HG03342 (cell line): ENCODE data around the gene ELMOD2.

Experiments
- ATAC-seq: cut with Tn5 transposase; IDR thresholded peaks from one replicate; pipeline ENCODE4 v1.9.1; 2021; ENCODE audit warnings: mild to moderate bottlenecking, moderate library complexity; ENCODE audit not compliant: unreplicated experiment

ELMOD2 gene

DNA sequence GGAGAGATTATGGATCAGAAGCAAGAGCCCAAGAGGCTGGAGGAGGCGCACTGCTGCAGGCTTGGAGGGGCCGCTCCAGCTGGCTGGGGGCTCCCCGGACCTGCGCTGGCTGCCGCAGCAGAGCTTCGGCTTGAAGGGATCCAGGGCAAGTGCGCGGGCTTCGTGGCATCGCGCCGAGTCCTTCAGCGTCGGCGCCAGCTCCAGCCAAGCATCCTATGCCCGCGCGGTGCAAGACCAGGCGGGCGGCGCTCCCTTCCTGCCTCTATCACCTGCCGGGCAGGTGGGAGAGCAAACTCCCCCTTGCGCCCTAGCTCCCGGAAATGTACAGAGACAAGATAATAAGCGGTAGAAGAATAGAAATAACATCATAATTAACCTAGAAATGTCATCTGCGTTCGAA is 55.3 kb downstream of the ELMOD2 start:
- no peak for ATAC-seq

DNA sequence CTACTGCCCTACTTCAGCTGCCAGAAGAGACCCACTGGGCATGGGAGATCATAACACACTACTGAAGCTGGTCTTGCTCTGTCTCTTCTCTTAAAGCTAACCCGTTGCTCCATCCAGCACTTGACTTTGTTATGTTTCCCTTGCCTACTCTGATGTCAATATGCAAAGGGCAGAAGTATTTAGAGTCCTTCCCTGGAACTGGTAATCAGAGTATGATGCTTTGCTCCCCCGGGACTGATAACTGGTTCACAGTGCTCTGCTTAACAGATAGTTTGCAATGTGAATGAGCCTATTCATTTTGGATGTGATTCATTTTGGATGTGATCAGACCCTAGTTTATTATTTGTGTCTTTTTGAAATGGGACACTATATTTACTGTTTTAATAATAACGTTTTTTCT is 57.1 kb downstream of the ELMOD2 start:
- ATAC-seq, result no peak

DNA sequence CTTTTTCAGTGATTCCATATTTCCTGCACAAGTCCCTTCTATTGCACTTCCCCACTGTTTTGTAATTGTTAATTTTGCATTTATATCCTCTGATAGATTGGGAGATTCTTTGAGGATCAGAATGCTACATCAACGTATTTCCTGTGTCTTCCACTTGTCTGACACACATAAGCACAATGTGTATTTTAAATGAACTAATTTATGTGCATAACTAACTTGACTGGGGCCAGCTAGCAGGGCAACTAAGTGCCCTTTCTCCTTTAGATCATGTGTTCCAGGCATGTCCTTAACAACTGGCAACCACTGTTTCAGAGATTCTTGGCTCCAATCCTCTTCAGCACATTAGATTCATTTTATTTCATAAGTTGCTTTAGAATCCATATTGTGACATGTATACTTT is 60.5 kb downstream of the ELMOD2 start:
- no peak for ATAC-seq

DNA sequence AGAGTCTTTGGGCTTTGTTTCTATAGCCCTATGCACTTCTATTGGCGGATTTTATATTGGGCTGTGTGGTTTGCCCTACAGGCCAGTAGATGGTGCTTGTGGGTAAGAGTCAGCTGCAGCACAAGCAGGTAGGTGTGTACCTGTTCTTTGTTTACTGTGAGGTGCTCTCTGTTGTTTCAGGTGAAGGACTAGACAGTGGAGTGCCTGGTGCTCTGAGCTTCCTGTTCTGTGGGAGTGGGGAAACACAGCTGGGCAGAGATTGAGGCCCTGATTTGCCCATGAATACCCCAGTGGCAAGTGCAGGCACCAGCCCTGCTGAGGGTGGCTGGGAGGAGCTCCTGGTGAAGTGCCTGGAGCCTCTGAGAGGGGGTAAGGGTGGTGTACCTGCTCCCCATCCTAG is 71.1 kb downstream of the ELMOD2 start:
- peak; percentile 66 for ATAC-seq

DNA sequence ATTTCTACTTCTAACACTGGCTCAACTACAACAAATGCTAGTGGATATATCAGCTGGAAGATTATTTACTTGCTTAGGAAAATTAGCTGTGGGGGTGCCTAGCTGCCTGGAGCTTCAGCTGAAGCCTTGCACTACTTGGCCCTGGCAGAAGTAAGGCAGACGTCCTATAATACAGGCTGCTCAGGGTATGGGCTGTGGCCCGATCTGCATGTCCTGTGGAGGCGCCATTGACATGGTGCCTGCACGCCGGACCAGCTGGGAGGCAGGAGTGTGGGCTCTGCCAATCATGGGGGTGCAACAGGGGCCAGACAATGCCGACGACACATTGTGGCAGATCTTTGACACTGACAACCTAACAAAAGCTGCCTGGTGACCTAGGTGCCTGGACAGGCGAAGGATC is 76.4 kb downstream of the ELMOD2 start:
- ATAC-seq, result no peak

DNA sequence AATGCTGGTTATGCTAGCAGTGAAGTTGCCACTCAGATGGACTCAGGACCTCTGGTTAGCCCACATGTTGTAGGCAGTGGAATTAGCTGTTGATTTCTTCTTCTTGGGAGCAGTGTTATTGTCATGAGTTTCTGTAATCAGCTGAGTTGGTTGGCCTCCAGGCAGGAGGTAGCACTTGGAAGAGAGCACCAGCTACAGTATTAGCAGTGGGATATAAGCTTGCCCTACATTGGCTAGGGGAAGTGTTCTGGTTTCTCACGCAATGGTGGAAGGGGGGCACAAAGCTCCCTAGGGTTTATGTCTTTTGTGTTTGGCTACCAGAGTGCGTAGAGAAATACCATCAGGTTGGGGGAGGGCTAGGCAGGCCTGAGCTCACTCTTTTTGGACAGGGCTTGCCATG is 78.7 kb downstream of the ELMOD2 start:
- no peak for ATAC-seq

DNA sequence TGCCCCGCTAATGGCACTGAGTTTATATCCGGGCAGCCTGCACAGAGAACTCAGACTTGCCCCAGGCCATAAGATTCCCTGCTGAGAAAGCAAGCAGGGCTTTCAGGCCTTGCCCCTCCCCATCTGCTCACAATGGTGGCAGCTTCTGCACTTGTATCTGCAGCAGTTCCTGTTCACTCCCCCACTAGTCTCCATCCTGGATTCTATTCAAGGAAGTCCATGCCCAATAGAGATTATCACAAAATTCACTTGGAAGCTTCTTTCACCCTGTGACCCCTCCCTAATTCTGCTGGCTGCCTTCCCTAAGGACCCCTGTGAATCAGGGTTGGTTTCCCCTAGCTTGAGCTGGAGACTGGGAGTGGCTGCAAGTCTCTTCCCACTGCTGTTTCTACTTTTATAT is 79.3 kb downstream of the ELMOD2 start:
- ATAC-seq, result no peak
